GM12875 (cell line): ENCODE measurements around the gene CCND1.
"Not testable (repeated sequence)": the region's sequence is repeated elsewhere in the genome, so short reads cannot be mapped to it uniquely, and the experiment has no call there.

Source experiments
- H3K4me3 ChIP-seq: one replicate; pipeline ENCODE4 v1.5.1; 2011; ENCODE audit warnings: low read depth, low read length, control low read depth
- CTCF ChIP-seq: IDR thresholded peaks from 2 replicates; pipeline ENCODE4 v1.5.1; 2011; ENCODE audit warnings: low read depth, mild to moderate bottlenecking, control low read depth, inconsistent platforms, low read length, moderate library complexity, borderline replicate concordance; ENCODE audit not compliant: insufficient read depth

The CCND1 gene

DNA sequence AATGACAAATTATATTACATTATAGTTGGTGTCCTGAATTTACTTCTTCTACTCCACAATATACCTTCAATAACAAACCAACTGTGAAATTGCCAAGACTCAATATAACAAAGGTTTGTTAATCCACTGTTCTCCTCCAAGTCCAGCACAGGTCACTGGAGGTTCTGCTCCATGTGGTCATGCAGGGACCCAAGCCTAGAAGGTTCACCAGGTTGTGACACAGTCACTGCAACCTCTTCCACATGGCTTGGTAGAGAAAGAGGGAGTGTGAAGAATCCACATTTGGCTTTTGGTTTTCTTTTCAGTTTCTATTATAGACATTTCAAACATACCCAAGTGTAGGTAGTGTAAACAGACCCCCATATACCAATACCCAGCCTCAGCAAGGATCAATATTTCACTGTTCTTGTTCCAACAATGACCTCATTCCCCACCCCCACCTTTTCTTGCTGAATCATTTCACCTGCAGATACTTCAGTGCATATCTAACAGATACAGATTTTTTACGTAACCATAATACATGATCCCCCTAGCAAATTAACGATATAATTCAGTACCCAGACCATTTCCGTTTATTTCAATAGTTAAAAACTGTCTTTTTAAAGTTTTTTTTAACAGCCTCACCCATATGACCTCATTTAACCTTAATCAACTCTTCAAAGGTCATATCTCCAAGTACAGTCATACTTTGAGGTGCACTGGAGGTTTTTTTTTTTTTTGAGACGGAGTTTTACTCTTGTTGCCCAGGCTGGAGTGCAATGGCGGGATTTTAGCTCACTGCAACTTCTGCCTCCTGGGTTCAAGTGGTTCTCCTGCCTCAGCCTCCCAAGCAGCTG lies 48.7 kb downstream of the CCND1 start:
- H3K4me3 ChIP-seq: no peak overlapping the region
- no peak for TF ChIP-seq CTCF

DNA sequence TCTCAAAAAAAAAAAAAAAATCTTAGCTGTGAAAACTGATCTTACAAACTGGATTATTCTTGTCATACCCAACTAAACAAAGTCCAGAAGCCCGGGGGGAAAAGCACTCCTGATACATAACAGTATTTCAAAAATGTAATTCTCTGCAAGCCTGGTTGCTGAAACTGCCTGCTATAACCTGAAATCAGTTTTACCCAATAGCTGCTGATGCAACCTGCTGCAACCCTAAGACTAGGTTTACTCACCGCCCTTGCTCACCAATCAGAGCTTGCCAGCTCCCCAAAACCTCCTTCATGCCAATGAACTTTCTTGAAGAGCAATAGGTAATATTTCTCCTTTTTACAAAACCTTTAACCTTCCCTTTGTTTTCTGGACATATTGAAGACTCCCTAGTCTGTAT lies 50.5 kb downstream of the CCND1 start:
- TF ChIP-seq CTCF: no peak
- no peak overlapping the region for H3K4me3 ChIP-seq

- H3K4me3 ChIP-seq: no peak overlapping the region
- no peak for TF ChIP-seq CTCF
Measured at GRCh38 chr11:69692422-69692821, 51.5 kb downstream of the CCND1 start.

- no peak for TF ChIP-seq CTCF
- H3K4me3 ChIP-seq: no peak overlapping the region
Measured at GRCh38 chr11:69694781-69695180, 53.8 kb downstream of the CCND1 start.

- no peak overlapping the region for H3K4me3 ChIP-seq
- TF ChIP-seq CTCF: no peak
Measured at GRCh38 chr11:69695581-69695980, 54.6 kb downstream of the CCND1 start.

DNA sequence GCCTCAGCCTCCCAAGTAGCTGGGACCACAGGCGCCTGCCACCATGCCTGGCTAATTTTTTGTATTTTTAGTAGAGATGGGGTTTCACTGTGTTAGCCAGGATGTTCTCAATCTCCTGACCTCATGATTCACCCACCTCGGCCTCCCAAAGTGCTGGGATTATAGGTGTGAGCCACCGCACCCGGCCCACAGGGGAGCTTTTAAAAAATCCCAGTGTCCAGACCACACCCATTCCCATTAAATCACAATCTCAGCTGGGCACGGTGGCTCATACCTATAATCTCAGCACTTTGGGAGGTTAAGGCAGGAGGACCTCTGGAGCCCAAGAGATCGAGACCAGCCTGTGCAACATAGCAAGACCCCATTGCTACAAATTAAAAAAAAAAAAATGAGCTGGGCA lies 55.0 kb downstream of the CCND1 start:
- H3K4me3 ChIP-seq: not testable (repeated sequence)

DNA sequence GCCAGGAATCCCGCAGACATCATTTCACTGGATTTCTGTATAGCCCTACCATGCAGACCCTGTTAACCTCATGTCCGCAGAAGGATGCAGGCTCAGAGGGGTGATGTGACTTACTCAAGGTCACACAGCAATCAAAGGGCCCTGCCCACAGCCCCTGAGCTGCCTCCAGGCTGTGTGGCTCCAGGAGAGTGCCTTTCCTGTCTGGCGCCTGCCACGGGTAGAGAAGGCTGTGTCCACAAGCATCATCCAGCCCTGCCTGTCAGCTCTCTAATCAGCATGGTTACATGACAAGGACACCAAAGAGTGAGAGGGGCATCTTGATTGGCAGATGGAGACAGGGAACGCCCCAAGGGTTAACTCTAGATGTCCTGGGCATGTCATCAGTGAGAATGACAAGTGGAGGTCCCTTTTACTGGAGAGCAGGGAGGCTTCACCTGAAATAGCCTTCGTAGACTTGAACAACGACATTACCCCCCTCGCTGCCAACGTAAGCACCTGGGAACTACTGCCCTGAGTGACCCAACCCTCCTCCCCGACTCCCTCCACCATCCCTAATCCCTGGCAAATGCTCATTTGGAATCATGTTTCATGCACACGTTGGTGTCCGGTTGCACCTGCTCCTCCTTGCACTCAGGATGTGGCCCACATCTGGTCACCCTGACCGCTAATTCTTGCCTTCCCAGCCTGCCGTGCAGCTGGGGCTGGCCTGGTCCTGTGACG lies 56.0 kb downstream of the CCND1 start:
- TF ChIP-seq CTCF: no peak
- H3K4me3 ChIP-seq: no peak overlapping the region
